IMR-90 (cell line): ENCODE results near the gene MTCL3.

Experiments
- CTCF ChIP-seq: conservative IDR thresholded peaks from 2 replicates; pipeline ENCODE4 v1.5.1; 2012; ENCODE audit warnings: mild to moderate bottlenecking, low read depth, low read length, improper control_type of control experiment
- ELK1 ChIP-seq: fragments of 150-350 bp; IDR thresholded peaks from 2 replicates; pipeline ENCODE4 v1.6.1; 2016; ENCODE audit warnings: low read depth, mild to moderate bottlenecking, low read length, moderate library complexity, borderline replicate concordance
- POLR2A ChIP-seq: IDR thresholded peaks from 2 replicates; pipeline ENCODE4 v1.6.1; 2012; ENCODE audit warnings: mild to moderate bottlenecking, low read depth, low read length

GRCh38 chr6:127522714-127523113 lies 3.6 kb upstream of the MTCL3 start:
- no peak for TF ChIP-seq CTCF
- no peak for TF ChIP-seq ELK1
- no peak for TF ChIP-seq POLR2A
